ENCODE data around the gene BCORL1. TPM values are rescaled to one million over a fixed set of nuclear protein-coding genes. Genes with fewer than 3 reads are reported as not detected.

The BCORL1 gene
- total and polyA plus RNA-seq, 2 of the 4 experiments (the other 2 are of a cell fraction), result 0.54 to 1.6 TPM

DNA sequence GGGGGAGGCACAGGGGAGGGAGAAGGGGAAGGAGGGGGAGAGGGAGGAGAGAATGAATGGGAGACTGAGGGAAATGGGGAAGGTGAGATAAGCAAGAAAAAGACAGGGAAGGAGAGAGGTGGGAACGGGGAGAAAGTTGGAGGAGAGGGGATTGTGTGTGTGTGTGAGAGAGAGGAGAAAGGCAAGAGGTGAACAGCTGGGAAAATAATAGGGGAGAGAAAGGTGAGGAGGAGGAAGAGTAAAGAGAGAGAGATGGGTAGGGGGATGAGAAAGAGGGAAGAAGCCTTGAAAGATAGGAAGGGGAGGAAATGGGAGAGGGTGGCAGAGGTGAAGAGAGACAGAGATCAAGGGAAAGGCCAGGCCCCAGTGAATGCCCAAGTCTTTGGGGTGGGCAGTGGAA is 20.1 kb downstream of the BCORL1 start:
- 0 to 100% methylated on average over 1 of the region's 1 CpG for WGBS, 2 experiments (ENCODE audit: extremely low coverage in 2 of 2, insufficient read length in 1 of 2)
- Histone ChIP-seq H4K8ac (ENCODE audit: low read depth in 2 of 2, low read length in 2 of 2) (no peak overlapping the region), H3K4me3 (ENCODE audit: insufficient read depth, low read depth, low read length) (no peak overlapping the region), H3K14ac (replicated peaks; ENCODE audit: low read depth, low read length) (no peak overlapping the region), H2BK20ac (ENCODE audit: low read depth, low read length) (no peak overlapping the region), H3K9ac (ENCODE audit: low read depth, low read length) (no peak overlapping the region), H3K4me1 (ENCODE audit: control insufficient read depth, insufficient read depth, low read length) (no peaks in the 10 kb centered on the region), H3K9me3 (ENCODE audit: control insufficient read depth, insufficient read depth, low read length) (no peaks in the 10 kb centered on the region), H3K9me1 (ENCODE audit: insufficient read depth, low read length) (no peaks in the 10 kb centered on the region), H3K4me2 (ENCODE audit: low read depth, low read length) (no peak overlapping the region), H4K5ac (ENCODE audit: low read depth, low read length) (no peak overlapping the region), H2BK15ac (ENCODE audit: low read depth, low read length) (no peak overlapping the region), H3K18ac (ENCODE audit: low read depth, low read length) (no peak overlapping the region), H3K79me1 (ENCODE audit: low read depth in 1 of 2, low read length in 2 of 2) (no peaks in the 10 kb centered on the region), H2AFZ (replicated peaks; ENCODE audit: low read length, poor library complexity) (no peak overlapping the region), H3K27ac (ENCODE audit: insufficient read depth, low read length) (no peak overlapping the region), H2BK120ac (ENCODE audit: low read depth, low read length) (no peak overlapping the region), H2AK5ac (ENCODE audit: low read depth, low read length) (no peak overlapping the region), H3K36me3 (ENCODE audit: control insufficient read depth, insufficient read depth, low read length) (no peaks in the 10 kb centered on the region), H4K20me1 (ENCODE audit: insufficient read depth, low read length) (no peaks in the 10 kb centered on the region), H3K4ac (ENCODE audit: low read depth, low read length) (no peak overlapping the region), H3K27me3 (ENCODE audit: control insufficient read depth, insufficient read depth, low read length) (no peaks in the 10 kb centered on the region), H3K56ac (ENCODE audit: extremely low read depth, insufficient read depth, low read length) (no peak overlapping the region), H4K91ac (ENCODE audit: insufficient read depth, low read depth, low read length) (no peak overlapping the region), H2BK5ac (ENCODE audit: low read depth, low read length, poor library complexity, severe bottlenecking) (no peak overlapping the region), H2AK9ac (replicated peaks; ENCODE audit: low read depth, low read length, poor library complexity) (no peak overlapping the region), H3K23ac (ENCODE audit: low read depth, low read length) (no peak overlapping the region)
- in situ Hi-C loops (cut with MboI; ENCODE audit: low sequenced_read_pairs), result no loop called here
- DNase-seq, result no peak
- dilution Hi-C loops (cut with HindIII; ENCODE audit: low sequenced_read_pairs, unreplicated experiment), result no loop called here
- intact Hi-C loops (cut with micrococcal nuclease), result no loop called here
- CTCF ChIA-PET, result no interaction called here
- no TSS peak for BruUV-seq (replicated peaks)
- TF ChIP-seq CHD1 (IDR thresholded peaks at IDR 0.05; ENCODE audit: low read depth, low read length), result no peak
- no peak for TF ChIP-seq RFX5 (IDR thresholded peaks at IDR 0.05; ENCODE audit: low read depth, low read length)
- TF ChIP-seq RAD21 (IDR thresholded peaks at IDR 0.05; ENCODE audit: low read length), result no peak
- no peak for TF ChIP-seq USF2 (IDR thresholded peaks at IDR 0.05; ENCODE audit: low read depth, low read length)
- no peak for TF ChIP-seq MXI1 (IDR thresholded peaks at IDR 0.05; ENCODE audit: borderline replicate concordance, low read depth, low read length)
- TF ChIP-seq, protein P1, sequence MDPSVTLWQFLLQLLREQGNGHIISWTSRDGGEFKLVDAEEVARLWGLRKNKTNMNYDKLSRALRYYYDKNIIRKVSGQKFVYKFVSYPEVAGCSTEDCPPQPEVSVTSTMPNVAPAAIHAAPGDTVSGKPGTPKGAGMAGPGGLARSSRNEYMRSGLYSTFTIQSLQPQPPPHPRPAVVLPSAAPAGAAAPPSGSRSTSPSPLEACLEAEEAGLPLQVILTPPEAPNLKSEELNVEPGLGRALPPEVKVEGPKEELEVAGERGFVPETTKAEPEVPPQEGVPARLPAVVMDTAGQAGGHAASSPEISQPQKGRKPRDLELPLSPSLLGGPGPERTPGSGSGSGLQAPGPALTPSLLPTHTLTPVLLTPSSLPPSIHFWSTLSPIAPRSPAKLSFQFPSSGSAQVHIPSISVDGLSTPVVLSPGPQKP (IDR thresholded peaks at IDR 0.05; ENCODE audit: borderline replicate concordance, low read depth, low read length), result no peak
- no peak for TF ChIP-seq RCOR1 (IDR thresholded peaks at IDR 0.05; ENCODE audit: insufficient replicate concordance, low read length)
- no peak for TF ChIP-seq CTCF (conservative IDR thresholded peaks at IDR 0.05; ENCODE audit: low read depth, low read length)
- no peak for ATAC-seq (ENCODE audit: low read depth)
- POLR2A ChIA-PET (ENCODE audit: unreplicated experiment), result no interaction called here

Measured in IMR-90 (cell line).